Activated T-helper 1 cell treated with Interleukin-2 at 50 U/mL for 16 hours (primary cell): ENCODE data around the gene FHIT.
"Not testable (repeated sequence)": the region's sequence is repeated elsewhere in the genome, so short reads cannot be mapped to it uniquely, and the experiment has no call there.

ENCODE experiments used
- DNase-seq: peaks from one replicate; pipeline ENCODE4 v3.0.0-alpha.2; 2020; ENCODE audit warnings: low read depth

FHIT gene

GRCh38 chr3:61226166-61226686 lies 25.0 kb downstream of the FHIT start:
- DNase-seq: no peak

- no peak for DNase-seq
Measured at GRCh38 chr3:61224823-61225222, 26.4 kb downstream of the FHIT start.

- DNase-seq: no peak
Measured at GRCh38 chr3:61223451-61223850, 27.8 kb downstream of the FHIT start.

- DNase-seq: no peak
Measured at GRCh38 chr3:61222467-61222866, 28.8 kb downstream of the FHIT start.

GRCh38 chr3:61221759-61222362 lies 29.4 kb downstream of the FHIT start:
- no peak for DNase-seq

GRCh38 chr3:61218504-61218903 lies 32.7 kb downstream of the FHIT start:
- DNase-seq: no peak

- not testable (repeated sequence) for DNase-seq
Measured at GRCh38 chr3:61216171-61216570, 35.1 kb downstream of the FHIT start.

- no peak for DNase-seq
Measured at GRCh38 chr3:61202086-61202485, 49.2 kb downstream of the FHIT start.

- no peak for DNase-seq
Measured at GRCh38 chr3:61201071-61201470, 50.2 kb downstream of the FHIT start.

- no peak for DNase-seq
Measured at GRCh38 chr3:61200270-61200669, 51.0 kb downstream of the FHIT start.

- no peak for DNase-seq
Measured at GRCh38 chr3:61199843-61200242, 51.4 kb downstream of the FHIT start.

- DNase-seq: no peak
Measured at GRCh38 chr3:61194892-61195538, 56.2 kb downstream of the FHIT start.

GRCh38 chr3:61192222-61192621 lies 59.0 kb downstream of the FHIT start:
- DNase-seq: no peak

- DNase-seq: not testable (repeated sequence)
Measured at GRCh38 chr3:61190205-61190604, 61.0 kb downstream of the FHIT start.

- no peak for DNase-seq
Measured at GRCh38 chr3:61186030-61186429, 65.2 kb downstream of the FHIT start.

- no peak for DNase-seq
Measured at GRCh38 chr3:61184956-61185355, 66.3 kb downstream of the FHIT start.

GRCh38 chr3:61182662-61183061 lies 68.6 kb downstream of the FHIT start:
- no peak for DNase-seq

GRCh38 chr3:61181874-61182273 lies 69.4 kb downstream of the FHIT start:
- no peak for DNase-seq

- DNase-seq: no peak
Measured at GRCh38 chr3:61180206-61180605, 71.0 kb downstream of the FHIT start.

- DNase-seq: no peak
Measured at GRCh38 chr3:61178167-61178566, 73.1 kb downstream of the FHIT start.

- DNase-seq: no peak
Measured at GRCh38 chr3:61177450-61177849, 73.8 kb downstream of the FHIT start.

GRCh38 chr3:61173676-61174075 lies 77.6 kb downstream of the FHIT start:
- no peak for DNase-seq

GRCh38 chr3:61172684-61173083 lies 78.6 kb downstream of the FHIT start:
- no peak for DNase-seq

- no peak for DNase-seq
Measured at GRCh38 chr3:61172203-61172602, 79.0 kb downstream of the FHIT start.
